Measurements from ENCODE around the gene C6orf62.
"Not testable (repeated sequence)": the region's sequence is repeated elsewhere in the genome, so short reads cannot be mapped to it uniquely, and the experiment has no call there.

C6orf62 gene

DNA sequence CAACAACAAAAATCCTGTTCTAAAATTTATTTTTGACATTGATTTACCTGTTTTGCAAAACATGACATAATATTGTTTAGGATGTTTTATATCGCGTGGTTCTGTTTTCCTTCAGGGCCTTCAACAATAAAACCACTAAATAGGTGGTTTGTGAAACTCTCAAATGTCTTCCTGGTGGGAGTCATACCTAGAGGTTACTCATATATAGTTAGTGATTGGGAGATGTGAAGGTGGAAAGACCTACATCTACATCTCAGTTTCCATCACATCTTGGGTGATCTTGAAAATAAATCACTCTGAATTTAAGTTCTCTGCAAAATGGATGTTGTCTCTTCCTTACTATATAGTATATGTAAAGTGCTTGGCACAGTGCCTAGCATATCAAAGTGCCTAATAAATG is 22.9 kb downstream of the C6orf62 start:
- DNase-seq, result no peak

DNA sequence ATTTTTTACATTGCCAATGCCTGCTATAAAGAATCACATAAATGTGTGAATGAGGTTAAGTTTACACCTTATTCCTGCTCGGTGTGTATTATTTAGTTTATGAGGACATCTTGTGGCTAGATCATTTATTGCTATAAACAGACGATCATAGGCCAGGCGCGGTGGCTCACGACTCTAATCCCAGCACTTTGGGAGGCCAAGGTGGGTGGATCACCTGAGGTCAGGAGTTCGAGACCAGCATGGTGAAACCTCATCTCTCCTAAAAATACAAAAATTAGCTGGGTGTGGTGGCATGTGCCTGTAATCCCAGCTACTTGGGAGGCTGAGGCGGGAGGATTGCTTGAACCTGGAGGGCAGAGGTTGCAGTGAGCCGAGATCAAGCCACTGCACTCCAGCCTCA is 23.3 kb downstream of the C6orf62 start:
- DNase-seq, result not testable (repeated sequence)

DNA sequence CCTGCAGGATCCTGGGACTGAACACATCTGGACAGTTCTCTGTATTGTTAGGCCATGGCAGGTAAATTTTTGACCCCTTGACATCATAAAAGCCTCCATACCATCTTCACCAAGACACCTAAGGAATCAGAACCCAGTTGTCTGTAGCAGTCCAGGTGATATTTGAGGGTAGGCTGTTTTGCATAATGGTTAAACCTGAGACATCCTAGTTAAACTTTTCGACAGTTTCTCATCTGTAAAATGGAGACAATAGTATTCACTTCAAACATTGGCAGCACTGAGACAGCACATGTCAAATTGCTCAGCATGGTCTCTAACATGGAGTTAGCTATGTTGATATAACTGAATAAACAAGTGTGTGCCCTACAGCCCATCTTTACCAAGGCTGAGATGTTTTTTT is 24.8 kb downstream of the C6orf62 start:
- DNase-seq, result no peak

DNA sequence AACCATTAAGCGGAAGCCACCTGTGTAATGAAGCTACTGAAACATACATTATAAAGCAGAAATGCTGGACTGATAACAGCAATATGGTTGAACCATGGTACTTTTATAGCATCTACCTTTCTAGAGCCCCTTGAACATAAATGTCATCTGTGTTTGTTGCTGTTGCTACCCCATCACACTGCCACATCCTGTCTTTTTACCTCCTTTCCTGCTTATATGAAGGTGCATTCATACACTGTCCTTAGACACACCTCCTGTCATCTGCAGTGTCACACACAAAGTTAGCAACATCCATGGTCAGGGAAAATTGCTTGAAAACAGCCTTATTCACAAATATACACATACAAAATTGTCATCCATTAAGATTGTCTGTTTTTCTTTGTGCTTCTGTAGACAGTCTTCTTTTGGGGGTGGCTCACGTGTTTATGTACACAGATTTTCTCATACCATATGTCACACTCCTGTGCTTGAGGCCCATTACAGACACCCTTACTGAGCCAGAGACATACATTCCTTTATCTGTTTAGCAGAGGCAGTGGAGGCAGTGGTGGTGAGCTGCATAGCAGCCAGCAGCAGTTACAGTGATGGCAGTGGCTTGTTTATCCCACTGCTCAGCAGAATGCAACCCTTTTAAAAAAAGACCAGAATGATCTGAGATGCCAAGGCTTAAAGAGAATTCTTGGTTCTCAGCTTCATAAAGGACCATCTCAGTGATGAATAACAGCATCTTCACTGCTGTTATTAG is 25.9 kb downstream of the C6orf62 start:
- no peak for DNase-seq

DNA sequence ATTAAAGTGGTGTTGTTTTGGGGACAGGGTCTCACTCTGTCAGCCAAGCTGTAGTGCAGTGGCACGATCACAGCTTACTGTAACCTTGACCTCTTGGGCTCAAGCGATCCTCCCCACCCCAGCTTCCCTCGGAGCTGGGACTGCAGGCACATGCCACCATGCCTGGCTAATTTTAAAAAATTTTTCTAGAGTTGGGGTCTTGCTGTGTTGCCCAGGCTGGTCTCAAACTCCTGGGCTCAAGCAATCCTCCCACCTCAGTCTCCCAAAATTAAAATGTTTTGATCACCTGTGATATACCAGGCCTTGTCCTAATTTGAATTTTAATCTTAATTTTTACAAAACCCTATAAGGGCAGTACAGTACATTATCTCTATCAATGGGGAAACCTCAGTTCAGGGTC is 26.5 kb downstream of the C6orf62 start:
- no peak for DNase-seq

DNA sequence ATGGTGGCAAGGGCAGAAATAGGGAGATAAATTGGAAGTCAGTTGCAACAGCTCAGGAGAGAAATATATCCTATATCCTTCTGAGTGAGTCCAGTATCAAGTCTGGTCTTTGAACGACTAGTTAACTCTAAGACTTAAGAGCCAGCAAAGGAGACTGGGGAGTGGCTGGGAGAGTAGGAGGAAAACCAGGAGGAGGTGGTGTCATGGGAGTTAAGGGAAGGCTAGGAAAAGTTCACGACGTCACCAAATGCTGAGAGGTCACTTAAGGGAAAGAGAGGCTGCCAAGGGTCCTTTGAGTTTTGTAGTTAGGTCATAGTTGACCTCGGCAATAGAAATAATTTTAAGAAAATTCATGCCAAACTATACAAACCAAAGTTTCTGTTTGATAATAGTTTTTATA is 27.0 kb downstream of the C6orf62 start:
- DNase-seq, result no peak

DNA sequence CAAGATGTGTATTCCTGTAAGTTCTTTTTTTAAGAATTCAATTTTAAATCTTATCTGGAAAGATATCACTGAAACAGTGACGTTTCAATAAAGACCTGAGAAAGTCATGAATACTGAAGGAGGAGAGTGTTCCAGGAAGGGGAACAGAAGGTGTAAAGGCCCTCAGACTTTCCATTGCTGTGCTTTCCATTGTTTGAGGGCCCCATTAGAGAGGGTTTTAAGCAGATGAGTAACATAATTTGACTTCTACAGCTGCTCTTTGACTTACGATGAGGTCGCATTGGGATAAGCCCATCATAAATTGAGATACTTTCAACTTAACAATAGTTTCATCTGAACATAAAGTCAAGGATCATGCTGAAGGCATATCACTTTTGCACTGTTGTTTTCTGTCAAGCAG is 27.4 kb downstream of the C6orf62 start:
- no peak for DNase-seq

DNA sequence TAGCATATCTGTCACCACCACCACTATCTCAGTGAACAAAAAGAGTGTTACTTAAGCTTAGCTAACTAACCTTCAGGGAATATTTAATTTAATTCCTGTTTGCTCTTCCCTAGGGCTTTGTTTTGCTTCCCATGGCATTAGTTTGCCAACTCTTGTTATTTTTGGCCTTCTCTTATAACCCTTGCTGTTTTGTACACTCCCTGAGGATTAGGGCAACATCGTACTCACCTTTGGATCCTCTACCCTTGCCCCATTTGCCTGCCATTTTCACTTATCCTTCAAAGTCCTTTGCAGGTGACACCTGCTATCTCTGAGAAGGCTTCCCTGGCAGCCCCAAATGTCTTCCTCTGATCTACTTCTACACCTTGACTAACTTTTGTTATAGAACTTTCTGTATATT is 28.4 kb downstream of the C6orf62 start:
- DNase-seq, result no peak

DNA sequence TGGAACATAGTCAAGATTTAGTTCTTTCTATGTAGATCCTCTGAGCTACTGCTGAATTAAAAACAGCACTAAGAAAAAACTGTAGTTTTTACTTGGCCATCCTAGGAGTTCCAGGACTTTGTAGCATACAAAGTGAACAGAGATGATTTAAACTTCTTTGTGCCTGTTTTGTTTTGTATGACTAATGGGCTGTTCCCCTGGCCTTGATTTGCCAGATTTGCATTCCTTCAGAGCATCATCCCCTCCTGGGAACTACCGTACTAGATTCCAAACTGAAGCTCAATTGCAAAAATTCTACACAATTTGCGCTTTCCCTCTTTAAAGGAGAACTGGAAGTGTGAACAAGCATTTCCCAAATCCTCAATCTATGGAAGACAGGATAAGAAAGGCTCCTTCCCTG is 29.0 kb downstream of the C6orf62 start:
- DNase-seq, result no peak

DNA sequence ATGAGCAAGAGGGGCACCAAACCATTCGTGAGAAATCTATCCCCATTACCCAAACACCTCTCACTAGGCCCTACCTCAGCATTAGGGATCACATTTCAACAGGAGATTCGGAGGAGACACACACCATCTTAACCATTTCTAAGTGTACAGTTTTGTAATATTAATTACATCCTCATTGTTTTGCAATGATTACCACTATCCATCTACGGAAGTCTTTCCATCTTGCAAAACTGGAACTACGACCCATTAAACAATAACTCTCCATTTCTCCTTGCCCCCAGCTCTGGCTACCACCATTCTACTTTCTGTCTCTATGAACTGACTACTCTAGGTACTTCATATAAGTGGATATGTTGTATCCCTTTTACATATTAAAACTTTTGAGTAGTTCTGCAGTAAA is 32.0 kb downstream of the C6orf62 start:
- DNase-seq, result no peak

DNA sequence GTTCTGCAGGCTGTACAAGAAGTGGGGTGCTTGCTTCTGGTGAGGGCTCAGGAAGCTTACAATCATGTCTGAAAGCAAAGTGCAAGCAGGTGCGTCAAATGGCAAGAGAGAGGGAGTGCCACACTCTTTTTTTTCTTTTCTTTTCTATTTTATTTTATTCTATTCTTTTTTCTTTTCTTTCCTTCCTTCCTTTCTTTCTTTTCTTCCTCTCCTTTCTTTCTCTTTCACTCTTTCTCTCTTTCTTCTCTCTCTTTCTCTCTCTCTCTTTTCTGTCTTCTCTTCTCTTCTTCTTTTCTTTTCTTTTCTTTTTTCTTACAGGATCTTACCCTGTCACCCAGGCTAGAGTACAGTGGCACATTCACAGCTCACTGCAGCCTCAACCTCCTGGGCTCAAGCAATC is 32.5 kb downstream of the C6orf62 start:
- DNase-seq, result no peak

DNA sequence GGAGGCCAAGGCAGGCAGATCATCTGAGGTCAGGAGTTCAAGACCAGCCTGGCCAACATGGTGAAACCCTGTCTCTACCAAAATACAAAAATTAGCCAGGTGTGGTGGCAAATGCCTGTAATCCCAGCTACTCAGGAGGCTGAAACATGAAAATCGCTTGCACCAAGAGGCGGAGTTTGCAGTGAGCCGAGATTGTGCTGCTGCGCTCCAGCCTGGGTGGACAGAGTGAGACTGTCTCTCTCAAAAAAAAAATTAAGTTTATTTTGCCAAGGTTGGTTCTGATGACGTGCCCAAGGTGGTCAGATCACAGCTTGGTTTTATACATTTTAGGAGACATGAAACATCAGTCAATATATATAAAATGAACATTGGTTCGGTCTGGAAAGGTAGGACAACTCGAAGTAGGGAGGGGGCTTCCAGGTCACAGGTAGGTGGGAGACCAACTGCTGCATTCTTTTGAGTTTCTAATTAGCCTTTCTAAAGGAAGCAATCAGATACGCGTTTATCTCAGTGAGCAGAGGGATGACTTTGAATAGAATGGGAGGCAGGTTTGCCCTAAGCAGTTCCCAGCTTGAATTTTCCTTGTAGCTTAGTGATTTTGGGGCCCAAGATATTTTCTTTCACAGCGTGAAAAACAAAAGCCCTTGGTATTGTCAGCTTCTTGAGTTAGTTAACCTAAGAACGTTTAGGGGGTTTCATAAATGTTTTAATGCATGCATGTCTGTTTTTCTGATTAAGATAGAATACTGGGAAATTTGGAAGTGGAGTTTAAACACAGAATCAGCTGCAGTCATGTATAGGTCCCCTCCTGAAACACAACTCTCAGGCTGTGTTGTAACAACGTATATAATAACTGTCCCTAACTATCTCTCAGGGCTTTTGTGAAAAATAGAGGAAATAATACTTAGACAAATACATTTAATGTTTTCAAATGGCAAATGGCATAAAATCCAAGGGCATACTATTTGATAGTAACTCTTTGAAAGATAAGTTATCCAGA is 35.4 kb downstream of the C6orf62 start:
- no peak for DNase-seq

DNA sequence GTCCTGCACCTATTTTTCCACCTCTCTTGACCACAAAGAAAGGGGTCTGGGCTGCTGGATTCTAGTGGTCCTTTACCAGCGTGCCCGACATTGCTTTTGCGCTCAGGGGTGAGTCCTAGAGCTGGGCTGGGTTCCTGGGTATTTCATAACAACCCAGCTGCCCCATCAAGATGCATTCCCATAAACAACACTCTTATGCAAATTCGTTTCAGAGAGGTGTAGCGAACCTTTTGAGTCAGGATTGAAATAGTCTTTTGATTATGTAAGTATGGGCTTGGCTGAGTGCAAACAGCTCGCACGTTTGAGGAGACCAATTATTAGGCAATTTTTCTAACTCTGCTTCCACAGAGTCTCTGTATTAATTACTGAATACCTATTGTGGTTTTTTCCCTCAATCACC is 38.4 kb downstream of the C6orf62 start:
- DNase-seq, result no peak

DNA sequence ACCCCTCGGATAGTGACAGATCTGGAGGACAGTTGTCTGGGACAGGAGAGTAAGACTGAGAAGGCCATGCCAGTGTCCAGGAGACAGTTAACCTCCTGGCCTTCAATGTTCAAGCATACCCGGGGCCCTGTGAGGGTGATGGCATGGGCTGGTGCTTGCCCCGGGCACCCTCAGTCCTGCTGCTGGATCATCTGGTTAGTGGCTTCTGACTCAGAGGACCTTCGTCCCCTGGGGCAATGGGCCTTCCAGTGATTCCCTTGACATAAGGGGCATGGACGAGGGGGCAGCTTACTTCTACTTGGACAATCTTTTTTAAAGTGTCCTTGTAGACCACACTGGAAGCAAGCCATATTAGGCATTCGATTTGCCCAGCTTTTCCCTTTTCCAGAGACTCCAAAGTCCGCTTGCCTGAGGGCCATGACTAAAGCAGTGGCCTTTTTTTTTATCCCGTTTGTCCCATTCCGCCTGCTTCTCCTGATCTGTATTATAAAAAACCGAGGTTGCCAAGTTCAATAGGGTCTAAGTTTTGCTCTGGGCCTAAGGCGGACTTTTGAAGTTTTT is 40.1 kb downstream of the C6orf62 start:
- DNase-seq, result not testable (repeated sequence)

DNA sequence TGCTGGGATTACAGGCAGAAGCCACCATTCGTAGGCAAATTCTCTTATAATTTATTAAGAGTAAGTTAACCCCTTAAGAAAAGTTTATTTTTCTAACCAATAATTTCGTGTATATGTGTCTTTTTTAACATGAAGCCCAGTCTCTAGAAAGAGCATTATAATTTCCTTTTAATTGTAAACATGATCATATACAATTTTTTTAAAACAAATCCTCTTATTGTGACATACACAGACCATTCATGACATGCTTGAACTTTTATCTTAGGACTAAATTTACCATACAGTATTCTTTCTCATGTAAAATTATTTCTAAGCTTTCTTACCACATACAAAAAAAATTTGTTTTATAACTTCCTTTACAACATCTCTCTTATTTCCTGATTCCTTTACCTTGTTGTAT is 45.3 kb downstream of the C6orf62 start:
- no peak for DNase-seq

DNA sequence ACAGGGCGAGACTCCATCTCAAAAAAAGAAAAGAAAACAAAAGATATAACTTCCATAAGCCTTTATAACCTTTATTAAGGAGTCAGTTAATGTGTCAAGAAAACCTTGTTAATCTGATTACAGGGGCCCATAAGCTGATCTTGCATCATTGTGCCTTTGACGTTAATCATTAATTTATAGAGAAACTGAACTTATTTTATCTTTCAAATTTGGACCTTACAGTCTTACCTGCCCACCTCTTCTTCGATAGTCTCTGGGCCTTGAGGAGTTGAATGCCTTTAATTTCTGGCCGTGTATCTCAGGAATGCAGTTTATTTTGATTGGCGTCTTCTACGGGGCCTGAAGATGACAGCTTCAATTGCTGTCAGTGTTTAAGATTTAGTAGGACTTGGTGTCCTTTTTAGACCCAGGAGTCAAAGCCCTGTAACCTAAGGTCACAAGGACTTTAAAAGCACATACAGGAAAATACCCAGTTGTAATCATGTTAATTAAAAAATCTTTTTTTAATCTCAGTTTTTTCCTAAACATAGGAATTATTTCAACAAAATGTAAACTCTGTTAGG is 46.3 kb downstream of the C6orf62 start:
- DNase-seq, result no peak

DNA sequence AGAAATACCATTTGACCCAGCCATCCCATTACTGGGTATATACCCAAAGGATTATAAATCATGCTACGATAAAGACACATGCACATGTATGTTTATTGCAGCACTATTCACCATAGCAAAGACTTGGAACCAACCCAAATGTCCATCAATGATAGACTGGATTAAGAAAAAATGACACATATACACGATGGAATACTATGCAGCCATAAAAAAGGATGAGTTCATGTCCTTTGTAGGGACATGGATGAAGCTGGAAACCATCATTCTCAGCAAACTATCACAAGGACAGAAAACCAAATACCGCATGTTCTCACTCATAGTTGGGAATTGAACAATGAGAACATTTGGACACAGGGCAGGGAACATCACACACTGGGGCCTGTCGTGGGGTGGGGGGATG is 47.9 kb downstream of the C6orf62 start:
- not testable (repeated sequence) for DNase-seq

DNA sequence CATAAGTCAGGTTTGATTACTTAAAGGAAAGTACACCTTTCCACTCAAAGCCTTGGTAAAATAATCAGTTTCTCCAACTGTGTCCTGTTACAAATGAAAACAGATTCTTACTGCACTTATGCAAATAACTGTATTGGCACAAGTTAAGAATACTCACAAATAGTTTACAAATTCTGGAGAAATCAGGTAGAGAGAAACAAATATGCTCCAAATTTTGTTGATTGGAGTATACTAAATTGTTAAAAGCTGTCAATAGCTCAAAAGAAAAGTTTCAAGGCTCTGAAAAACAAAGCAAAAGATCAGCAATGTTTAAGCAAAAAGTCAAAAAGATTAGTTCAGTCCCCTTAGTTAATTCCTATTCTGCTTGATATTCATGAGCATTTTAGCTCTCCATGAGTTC is 48.5 kb downstream of the C6orf62 start:
- DNase-seq, result not testable (repeated sequence)

DNA sequence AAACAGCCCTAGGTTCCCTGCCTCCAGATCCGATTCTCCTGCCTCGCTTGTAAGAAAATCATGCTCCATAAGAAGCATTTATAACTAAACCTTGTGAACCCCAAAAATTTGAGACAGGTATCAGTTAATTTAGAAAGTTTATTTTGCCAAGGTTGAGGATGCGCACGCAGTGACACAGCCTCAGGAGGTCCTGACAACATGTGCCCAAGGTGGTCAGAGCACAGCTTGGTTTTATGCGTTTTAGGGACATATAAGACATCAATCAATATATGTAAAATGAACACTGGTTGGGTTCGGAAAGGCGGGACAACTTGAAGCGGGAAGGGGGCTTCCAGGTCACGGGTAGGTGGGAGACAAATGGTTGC is 50.0 kb downstream of the C6orf62 start:
- no peak for DNase-seq

DNA sequence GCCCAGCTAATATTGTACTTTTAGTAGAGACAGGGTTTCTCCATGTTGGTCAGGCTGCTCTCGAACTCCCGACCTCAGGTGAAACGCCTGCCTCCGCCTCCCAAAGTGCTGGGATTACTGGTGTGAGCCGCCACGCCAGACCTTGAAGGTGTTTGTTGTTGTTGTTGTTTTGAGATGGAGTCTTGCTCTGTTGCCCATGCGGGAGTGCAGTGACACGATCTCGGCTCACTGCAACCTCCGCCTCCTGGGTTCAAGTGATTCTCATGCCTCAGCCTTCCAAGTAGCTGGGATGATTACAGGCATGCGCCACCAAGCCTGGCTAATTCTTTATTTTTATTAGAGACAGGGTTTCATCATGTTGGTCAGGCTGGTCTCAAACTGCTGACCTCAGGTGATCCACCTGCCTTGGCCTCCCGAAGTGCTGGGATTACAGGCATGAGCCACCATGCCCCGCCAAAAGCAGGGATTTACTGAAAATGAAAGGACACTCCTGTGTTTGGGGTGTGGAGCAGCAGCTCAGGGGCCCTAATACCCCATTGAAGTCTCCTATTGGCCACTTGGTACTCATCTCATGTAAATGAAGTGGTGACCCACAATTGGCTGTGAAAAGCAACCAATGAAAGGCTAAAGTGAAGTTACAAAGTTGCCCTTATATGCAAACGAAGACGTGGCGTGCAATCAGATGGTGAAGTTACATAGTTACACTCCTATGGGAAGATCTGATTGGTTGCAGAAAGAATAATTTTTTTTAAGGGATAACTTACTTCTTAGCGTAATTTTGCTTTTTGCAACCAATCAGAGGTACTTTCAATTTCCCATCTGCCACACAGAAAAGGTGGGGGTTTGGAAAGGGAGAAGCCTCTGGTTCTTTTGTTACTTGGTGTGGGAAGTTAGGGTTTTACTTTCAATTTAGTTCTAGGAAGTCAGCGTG is 50.6 kb downstream of the C6orf62 start:
- not testable (repeated sequence) for DNase-seq

DNA sequence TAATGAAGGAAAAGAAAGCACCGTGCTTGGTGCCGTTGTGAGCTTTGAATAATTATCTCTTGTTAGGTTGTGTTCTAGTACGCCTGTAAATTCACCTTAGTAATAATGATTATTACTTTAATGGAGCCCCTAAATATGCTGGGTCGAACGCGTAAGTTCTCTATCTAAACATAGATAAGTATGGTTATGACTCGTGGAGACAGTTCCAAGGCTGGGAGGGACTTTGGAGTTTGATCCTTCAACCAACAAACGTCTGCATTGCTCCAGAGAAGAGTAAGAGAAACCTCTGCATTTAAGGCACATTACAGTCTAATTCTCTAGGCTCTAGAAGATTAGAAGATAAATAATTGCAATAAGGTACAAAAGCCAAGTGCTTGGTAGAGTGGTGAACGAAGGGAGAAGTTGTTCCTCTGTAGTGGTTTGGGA is 51.6 kb downstream of the C6orf62 start:
- DNase-seq, result no peak

DNA sequence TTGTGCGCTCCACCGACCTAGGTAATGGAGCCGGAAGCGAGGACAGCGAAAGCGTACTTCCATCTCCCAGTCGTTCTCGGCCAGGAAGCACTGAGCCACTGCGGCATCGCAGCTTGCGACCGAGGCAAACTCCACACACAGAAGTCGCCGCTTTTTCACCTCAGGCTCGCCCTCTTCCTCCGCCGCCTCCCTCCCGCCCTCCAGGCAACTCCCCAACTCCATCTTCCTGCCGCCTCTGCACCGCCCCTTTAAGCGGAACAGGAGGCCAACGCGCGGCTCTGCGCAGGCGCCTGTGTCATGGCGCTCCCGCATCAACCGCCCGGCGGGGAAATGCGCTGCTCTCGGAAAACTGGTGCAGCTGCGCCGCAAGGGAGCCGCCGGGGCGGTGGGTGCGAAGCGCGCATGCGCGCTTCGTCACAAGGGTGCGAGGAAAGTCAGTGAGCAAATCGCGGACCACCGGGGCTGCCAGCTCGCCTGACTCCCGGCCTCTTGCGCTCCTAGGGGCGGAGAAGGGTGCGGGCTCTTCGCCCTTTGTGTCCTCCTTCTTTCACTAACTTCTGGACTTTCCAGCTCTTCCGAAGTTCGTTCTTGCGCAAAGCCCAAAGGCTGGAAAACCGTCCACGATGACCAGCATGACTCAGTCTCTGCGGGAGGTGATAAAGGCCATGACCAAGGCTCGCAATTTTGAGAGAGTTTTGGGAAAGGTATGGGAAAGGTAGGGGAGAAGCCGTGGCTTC is 52.1 kb downstream of the C6orf62 start, which contains the start of the genes ACOT13 and TDP2:
TSS of gene ACOT13 (plus strand) at position 437 of the 737 bp plus-strand sequence. CDS start at position 624, 187 bp downstream.
TSS of gene TDP2 (minus strand) at position 259 of the 737 bp plus-strand sequence. CDS start at position 222, 37 bp downstream.
- DNase-seq, result peak; percentile 92
